Neuronal stem cell (in vitro differentiated cells): ENCODE data around the gene NOXO1.

Experiments
- DNase-seq: peaks from one replicate; pipeline ENCODE4 v3.0.0-alpha.2; 2013; ENCODE audit warnings: low spot score
- H2AFZ ChIP-seq: one replicate; pipeline ENCODE4 v1.6.1; 2013; ENCODE audit warnings: mild to moderate bottlenecking, low read length, inconsistent platforms
- H2AK5ac ChIP-seq: 2 replicates; pipeline ENCODE4 v1.6.1; 2013; ENCODE audit warnings: low read depth, mild to moderate bottlenecking, inconsistent platforms, low read length, moderate library complexity, mixed read lengths
- H2BK120ac ChIP-seq: 2 replicates; pipeline ENCODE4 v1.6.1; 2013; ENCODE audit warnings: low read depth, mild to moderate bottlenecking, inconsistent platforms, low read length, moderate library complexity, mixed read lengths
- H2BK12ac ChIP-seq: one replicate; pipeline ENCODE4 v1.6.1; 2013; ENCODE audit warnings: low read length, inconsistent platforms
- H2BK15ac ChIP-seq: 2 replicates; pipeline ENCODE4 v1.6.1; 2013; ENCODE audit warnings: mild to moderate bottlenecking, low read length, inconsistent platforms, mixed read lengths
- H2BK5ac ChIP-seq: one replicate; pipeline ENCODE4 v1.6.1; 2013; ENCODE audit warnings: inconsistent platforms, mild to moderate bottlenecking, low read length, moderate library complexity
- H3K14ac ChIP-seq: one replicate; pipeline ENCODE4 v1.6.1; 2013; ENCODE audit warnings: low read length, inconsistent platforms
- H3K18ac ChIP-seq: 2 replicates; pipeline ENCODE4 v1.6.1; 2013; ENCODE audit warnings: low read length, inconsistent platforms
- H3K23ac ChIP-seq: 2 replicates; pipeline ENCODE4 v1.6.1; 2013; ENCODE audit warnings: low read depth, mild to moderate bottlenecking, mixed read lengths, low read length, inconsistent platforms; ENCODE audit not compliant: poor library complexity
- H3K27ac ChIP-seq: replicated peaks from 3 replicates; pipeline ENCODE4 v1.5.1; 2013; ENCODE audit warnings: low read length, inconsistent platforms
- H3K27me3 ChIP-seq, 3 experiments: 2 replicates each; pipeline ENCODE4 v1.6.1; 2013; ENCODE audit warnings: low read length in 3 of 3, mild to moderate bottlenecking in 2 of 3, inconsistent platforms in 1 of 3, low read depth in 1 of 3, mixed read lengths in 1 of 3, moderate library complexity in 1 of 3; ENCODE audit not compliant: control insufficient read depth in 3 of 3, insufficient read depth in 3 of 3
- H3K36me3 ChIP-seq, 2 donors: replicated peaks in 1 of 2; 2 replicates each; pipeline ENCODE4 v1.6.1; 2013; ENCODE audit warnings: low read length in 2 of 2; ENCODE audit not compliant: control insufficient read depth in 2 of 2, insufficient read depth in 2 of 2
- H3K4ac ChIP-seq: 2 replicates; pipeline ENCODE4 v1.6.1; 2013; ENCODE audit warnings: inconsistent platforms, mild to moderate bottlenecking, low read length, moderate library complexity
- H3K4me1 ChIP-seq, 2 donors: 1 replicate in 1 of 2; 2 replicates in 1 of 2; pipeline ENCODE4 v1.6.1; 2013; ENCODE audit warnings: low read length in 2 of 2, low read depth in 1 of 2; ENCODE audit not compliant: control insufficient read depth in 2 of 2, insufficient read depth in 1 of 2
- H3K4me2 ChIP-seq: one replicate; pipeline ENCODE4 v1.6.1; 2013; ENCODE audit warnings: mild to moderate bottlenecking, low read length, inconsistent platforms; ENCODE audit not compliant: insufficient read depth, poor library complexity, severe bottlenecking
- H3K4me3 ChIP-seq, 2 donors: 2 replicates each; pipeline ENCODE4 v1.5.1; 2013; ENCODE audit warnings: low read length in 2 of 2, mild to moderate bottlenecking in 2 of 2, inconsistent platforms in 1 of 2, moderate library complexity in 1 of 2
- H3K79me1 ChIP-seq: one replicate; pipeline ENCODE4 v1.6.1; 2013; ENCODE audit warnings: low read depth, mild to moderate bottlenecking, inconsistent platforms, low read length, moderate library complexity
- H3K9ac ChIP-seq: one replicate; pipeline ENCODE4 v1.6.1; 2013; ENCODE audit warnings: mild to moderate bottlenecking, low read depth, low read length, inconsistent platforms; ENCODE audit not compliant: poor library complexity
- H3K9me3 ChIP-seq, 2 donors: replicated peaks in 1 of 2; 2 replicates each; pipeline versions ENCODE3 to v1.6.1; 2013; ENCODE audit warnings: low read length in 2 of 2, mild to moderate bottlenecking in 2 of 2, inconsistent platforms in 1 of 2, low read depth in 1 of 2, mixed read lengths in 1 of 2, moderate library complexity in 1 of 2; ENCODE audit not compliant: control insufficient read depth in 2 of 2, insufficient read depth in 1 of 2
- H4K8ac ChIP-seq: one replicate; pipeline ENCODE4 v1.6.1; 2013; ENCODE audit warnings: low read depth, mild to moderate bottlenecking, inconsistent platforms, low read length, moderate library complexity
- H4K91ac ChIP-seq: one replicate; pipeline ENCODE4 v1.6.1; 2013; ENCODE audit warnings: low read length, low read depth, mild to moderate bottlenecking, inconsistent platforms; ENCODE audit not compliant: poor library complexity
- WGBS, 2 donors: extraction: QIAGEN DNeasy Blood & Tissue Kit; methylation state at CpG; one replicate each; pipeline ENCODE4 v1.1.7; 2013; ENCODE audit warnings: missing lambda C conversion rate in 2 of 2, mixed read lengths in 1 of 2; ENCODE audit not compliant: insufficient read length in 2 of 2, insufficient replicate concordance in 1 of 2; ENCODE audit errors: extremely low coverage in 2 of 2; 5-methylcytosine and 5-hydroxymethylcytosine counted together

Gene NOXO1

DNA sequence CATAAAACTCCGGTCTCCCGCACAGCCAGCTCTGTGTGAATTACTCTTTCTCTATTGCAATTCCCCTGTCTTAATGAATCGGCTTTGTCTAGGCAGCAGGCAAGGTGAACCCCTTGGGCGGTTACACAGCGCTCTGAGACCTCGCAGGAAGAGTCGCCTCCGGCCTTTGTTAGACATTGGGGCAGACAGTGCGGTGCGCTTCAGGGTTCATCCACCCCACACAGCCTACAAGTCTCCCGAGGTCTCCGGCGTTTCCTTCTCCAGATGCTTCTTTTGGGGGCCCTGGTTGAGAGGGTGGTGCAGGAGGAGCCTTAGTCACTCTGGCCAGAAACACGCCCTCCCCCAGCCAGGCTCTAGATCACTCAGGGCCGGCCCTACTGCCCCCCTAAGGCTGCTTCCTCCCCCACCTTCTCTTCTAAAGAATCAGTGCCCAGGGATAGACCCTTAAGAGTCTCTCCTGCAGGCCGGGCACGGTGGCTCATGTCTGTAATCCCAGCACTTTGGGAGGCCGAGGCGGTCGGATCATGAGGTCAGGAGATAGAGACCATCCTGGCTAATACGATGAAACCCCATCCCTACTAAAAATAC is 36.6 kb downstream of the NOXO1 start:
- no CpG with 5 or more reads among the region's 21 CpGs for WGBS, 2 donors
- Histone ChIP-seq H2AK5ac (no peak overlapping the region), H3K14ac (no peak overlapping the region), H2AFZ (no peak overlapping the region), H4K8ac (no peak overlapping the region), H3K23ac (no peak overlapping the region), H3K4ac (no peak overlapping the region), H2BK12ac (no peak overlapping the region), H3K9ac (no peak overlapping the region), H3K79me1 (no peaks in the 10 kb centered on the region), H3K4me1 (peaks cover 6 to 9% of the 10 kb centered on the region in 2 donors), H3K4me3 (no peak overlapping the region), H3K36me3 (peaks cover 0 to 8% of the 10 kb centered on the region in 2 donors), H3K4me2 (no peak overlapping the region), H3K27me3 (peaks cover 0 to 7% (median 0%) of the 10 kb centered on the region in 3 experiments), H2BK15ac (no peak overlapping the region), H3K9me3 (no peaks in the 10 kb centered on the region), H2BK5ac (no peak overlapping the region), H3K18ac (no peak overlapping the region), H4K91ac (no peak overlapping the region), H2BK120ac (no peak overlapping the region), H3K27ac (no peak overlapping the region)
- no peak for DNase-seq

DNA sequence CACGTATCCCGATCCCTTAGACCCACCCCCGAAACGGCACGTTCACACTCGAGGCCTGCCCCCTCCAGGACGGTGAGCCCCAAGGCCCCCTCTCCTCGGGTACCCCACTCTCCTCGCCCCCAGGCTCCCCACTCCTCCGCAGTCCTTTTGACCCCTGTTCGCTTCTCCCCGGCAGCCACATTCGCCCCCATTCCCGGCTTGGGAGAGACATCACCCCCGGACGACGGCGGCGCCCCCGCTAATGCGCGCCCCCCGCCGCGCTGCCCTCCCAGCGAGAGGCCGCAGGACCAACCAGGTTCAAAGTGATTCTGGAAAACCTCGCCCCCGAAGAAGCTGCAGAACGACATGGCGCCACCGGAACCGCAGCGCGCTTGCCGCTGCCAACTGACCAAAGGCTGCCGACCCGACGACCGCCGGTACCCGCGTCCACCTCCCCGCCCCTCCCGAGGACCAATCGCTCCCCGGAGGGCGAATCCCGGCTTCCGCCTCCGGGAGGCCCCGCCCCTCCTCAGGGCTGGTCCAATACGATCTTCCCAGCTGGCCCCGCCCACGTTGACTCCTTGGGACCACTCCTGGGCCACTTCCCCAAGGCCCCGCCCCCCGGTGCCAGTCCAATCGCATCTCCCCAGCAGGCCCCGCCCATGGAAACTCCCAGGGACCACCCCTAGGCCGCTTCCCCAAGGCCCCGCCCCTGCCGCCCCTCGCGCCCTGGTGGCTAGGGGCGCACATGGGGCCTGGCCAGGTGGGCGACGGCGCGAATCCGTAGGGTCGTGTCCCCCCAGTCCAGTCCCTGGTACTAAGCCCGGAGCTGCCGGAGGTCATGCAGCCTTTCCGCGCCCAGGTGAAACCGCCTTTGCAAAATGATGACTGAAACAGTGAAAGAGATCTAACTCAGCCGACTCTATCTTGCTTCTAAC is 38.2 kb downstream of the NOXO1 start, which contains the start of gene MSRB1:
Gene MSRB1, minus strand, starts transcription at position 390 of the 917 bp plus-strand sequence. Its CDS starts 43 bp downstream, at position 347.
- peak within 1 kb of the TSS; percentile 100 for H3K23ac ChIP-seq
- peak within 1 kb of the TSS; percentile 91 for H2BK15ac ChIP-seq
- H3K4me2 ChIP-seq: peak within 1 kb of the TSS; percentile 78
- no CpG with 5 or more reads among the region's 77 CpGs for WGBS, 2 donors
- no peak within 1 kb of the TSS for H2BK120ac ChIP-seq
- H3K9ac ChIP-seq: peak within 1 kb of the TSS; percentile 96
- H3K18ac ChIP-seq: peak within 1 kb of the TSS; percentile 94
- peak within 1 kb of the TSS; percentile 96 for H2AK5ac ChIP-seq
- no peak within 1 kb of the TSS for H4K91ac ChIP-seq
- peak within 1 kb of the TSS; percentile 86 for H4K8ac ChIP-seq
- peaks cover 12 to 22% of the 10 kb centered on the region in 2 donors for H3K36me3 ChIP-seq
- peak within 1 kb of the TSS; percentile 73 to 98 for H3K4me3 ChIP-seq
- DNase-seq: peak; percentile 99
- H3K9me3 ChIP-seq: no peaks in the 10 kb centered on the region
- no peak within 1 kb of the TSS for H3K27ac ChIP-seq
- no peaks in the 10 kb centered on the region for H3K79me1 ChIP-seq
- peaks cover 6 to 9% of the 10 kb centered on the region in 2 donors for H3K4me1 ChIP-seq
- peaks cover 0 to 7% (median 0%) of the 10 kb centered on the region in 3 experiments for H3K27me3 ChIP-seq
- H3K14ac ChIP-seq: peak within 1 kb of the TSS; percentile 84
- no peak within 1 kb of the TSS for H2BK12ac ChIP-seq
- H2AFZ ChIP-seq: peak within 1 kb of the TSS; percentile 91
- H2BK5ac ChIP-seq: no peak within 1 kb of the TSS
- H3K4ac ChIP-seq: no peak within 1 kb of the TSS

DNA sequence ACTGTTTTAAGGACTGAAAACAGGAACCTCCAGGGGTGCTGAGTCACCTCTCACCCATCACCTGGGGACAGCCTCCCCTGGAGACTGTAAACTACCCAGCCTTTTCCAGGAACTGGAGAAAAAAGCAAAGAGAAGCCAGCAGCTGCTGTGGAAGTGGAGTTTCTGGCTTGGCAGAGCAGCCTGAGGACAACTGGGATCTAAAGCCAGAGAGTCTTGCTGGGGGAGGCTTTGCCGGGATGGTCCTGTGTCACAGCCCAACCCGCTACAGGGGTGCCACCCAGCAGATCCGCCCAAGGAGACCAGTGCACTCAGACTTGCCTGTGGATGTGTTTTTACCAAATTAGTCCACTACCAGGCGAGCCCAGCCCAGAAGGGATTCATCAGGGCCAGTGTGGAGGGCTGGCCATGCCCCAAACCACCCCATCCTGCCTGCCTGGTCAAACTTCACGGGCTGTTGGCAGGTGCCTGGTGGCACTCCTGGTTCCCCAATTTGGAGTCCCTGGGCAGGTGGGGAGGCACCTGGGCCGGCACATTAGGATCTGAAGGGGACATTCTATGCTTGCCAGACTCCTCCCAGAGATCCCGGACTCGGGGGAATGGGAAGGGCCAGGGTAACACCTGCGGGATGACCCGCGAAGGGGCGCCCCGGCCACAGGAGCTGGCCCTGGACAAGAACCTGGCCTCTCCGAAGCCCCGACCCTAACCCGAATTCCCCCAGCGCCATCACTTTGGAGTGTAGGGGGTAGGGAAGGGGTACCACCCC is 39.0 kb downstream of the NOXO1 start:
- H4K91ac ChIP-seq: no peak overlapping the region
- peak overlapping the region; percentile 73 to 98 for H3K4me3 ChIP-seq
- peak overlapping the region; percentile 93 for H3K18ac ChIP-seq
- H2BK120ac ChIP-seq: no peak overlapping the region
- peak overlapping the region; percentile 91 for H2AFZ ChIP-seq
- H3K36me3 ChIP-seq: peaks cover 13 to 26% of the 10 kb centered on the region in 2 donors
- no peak overlapping the region for H3K14ac ChIP-seq
- no peak overlapping the region for H2BK5ac ChIP-seq
- WGBS, 2 donors: no CpG with 5 or more reads among the region's 17 CpGs
- no peak overlapping the region for H2BK15ac ChIP-seq
- peak overlapping the region; percentile 78 for H3K4me2 ChIP-seq
- no peak overlapping the region for H3K27ac ChIP-seq
- H3K4ac ChIP-seq: no peak overlapping the region
- no peak overlapping the region for H2BK12ac ChIP-seq
- H3K23ac ChIP-seq: peak overlapping the region; percentile 100
- H3K27me3 ChIP-seq: peaks cover 0 to 7% (median 0%) of the 10 kb centered on the region in 3 experiments
- peak overlapping the region; percentile 96 for H3K9ac ChIP-seq
- no peaks in the 10 kb centered on the region for H3K9me3 ChIP-seq
- no peak overlapping the region for H4K8ac ChIP-seq
- peak overlapping the region; percentile 96 for H2AK5ac ChIP-seq
- H3K79me1 ChIP-seq: no peaks in the 10 kb centered on the region
- DNase-seq: no peak
- peaks cover 6 to 9% of the 10 kb centered on the region in 2 donors for H3K4me1 ChIP-seq
